ENCODE data around the gene HDGFL2. TPM values are rescaled to one million over a fixed set of nuclear protein-coding genes. Genes with fewer than 3 reads are reported as not detected.
A peak's percentile ranks its signal among the peaks of the same experiment; 100 is the strongest.

HDGFL2 gene
- total and polyA plus RNA-seq, 10 of the 15 experiments (the other 5 are each of a cell fraction or from before 2014, with no cell fraction given), result 0.16 to 56.9 (median 25.3) TPM

- no peaks in the 10 kb centered on the region for H4K20me1 ChIP-seq (ENCODE audit: control insufficient read depth, insufficient read depth)
- 90% methylated on average over 58 of the region's 58 CpGs for WGBS (ENCODE audit: insufficient coverage, insufficient replicate concordance, low lambda C conversion rate, missing lambda C conversion rate)
- TF ChIP-seq IRF3 (IDR thresholded peaks at IDR 0.05) (no peak), POLR2A (IDR thresholded peaks at IDR 0.05; ENCODE audit: low read depth, low read length) (peak; percentile 60)
- RAD21 ChIA-PET (ENCODE audit: unreplicated experiment), result no interaction called here
- FAIRE-seq, result no peak
- SMC1A ChIA-PET (ENCODE audit: uncharacterized antibody, unreplicated experiment), result no interaction called here
- no peaks in the 10 kb centered on the region for H3K79me2 ChIP-seq (ENCODE audit: control insufficient read depth, insufficient read depth, low read length)
- H3K36me3 ChIP-seq (ENCODE audit: control insufficient read depth in 2 of 2, insufficient read depth in 2 of 2, low read length in 1 of 2), result peaks cover 0 to 25% of the 10 kb centered on the region in 2 experiments; a peak in 3 of 4 replicates
- no peak for ATAC-seq
- H2AFZ ChIP-seq (ENCODE audit: control insufficient read depth, low read depth, low read length), result no peak overlapping the region
- no peak overlapping the region for H3K4me2 ChIP-seq (ENCODE audit: control insufficient read depth, insufficient read depth)
- H3K4me3 ChIP-seq, result no peak overlapping the region
- no TSS peak for BruUV-seq (replicated peaks)
- CTCF ChIA-PET, result no interaction called here
- in situ Hi-C loops (cut with MboI), result no loop called here
- intact Hi-C loops (cut with micrococcal nuclease; ENCODE audit: unreplicated experiment), result no loop called here
- H3K4me1 ChIP-seq (ENCODE audit: control insufficient read depth, insufficient read depth, low read length), result peaks cover 7% of the 10 kb centered on the region
- no peaks in the 10 kb centered on the region for H3K9me3 ChIP-seq (replicated peaks; ENCODE audit: control insufficient read depth, insufficient read depth, low read length)
- H3K27me3 ChIP-seq (replicated peaks in 1 of 2; ENCODE audit: control insufficient read depth in 2 of 2, insufficient read depth in 2 of 2, low read length in 1 of 2), result no peaks in the 10 kb centered on the region
- H3K27ac ChIP-seq (ENCODE audit: control insufficient read depth, insufficient read depth), result no peak overlapping the region
- POLR2A ChIA-PET, result interaction anchor here (0.6 kb wide), 1 partner anchor 18 kb away, joined by 3 read pairs; no protein-coding TSS in a partner anchor
- no peak overlapping the region for H3K9ac ChIP-seq (ENCODE audit: control insufficient read depth, insufficient read depth, low read length)
- DNase-seq (ENCODE audit: low read depth, low spot score), result no peak
Measured at GRCh38 chr19:4445963-4446703, 26.0 kb upstream of the HDGFL2 start.

- in situ Hi-C loops (cut with MboI) (no loop called here), intact Hi-C loops (cut with micrococcal nuclease; ENCODE audit: unreplicated experiment) (no loop called here)
- Histone ChIP-seq H3K36me3 (ENCODE audit: control insufficient read depth in 2 of 2, insufficient read depth in 2 of 2, low read length in 1 of 2) (peaks cover 0 to 25% of the 10 kb centered on the region in 2 experiments; a peak in 3 of 4 replicates), H2AFZ (ENCODE audit: control insufficient read depth, low read depth, low read length) (no peak overlapping the region), H3K4me2 (ENCODE audit: control insufficient read depth, insufficient read depth) (no peak overlapping the region), H3K27ac (ENCODE audit: control insufficient read depth, insufficient read depth) (no peak overlapping the region), H3K9ac (ENCODE audit: control insufficient read depth, insufficient read depth, low read length) (no peak overlapping the region), H3K79me2 (ENCODE audit: control insufficient read depth, insufficient read depth, low read length) (no peaks in the 10 kb centered on the region), H3K4me3 (no peak overlapping the region), H3K9me3 (replicated peaks; ENCODE audit: control insufficient read depth, insufficient read depth, low read length) (no peaks in the 10 kb centered on the region), H3K27me3 (replicated peaks in 1 of 2; ENCODE audit: control insufficient read depth in 2 of 2, insufficient read depth in 2 of 2, low read length in 1 of 2) (no peaks in the 10 kb centered on the region), H3K4me1 (ENCODE audit: control insufficient read depth, insufficient read depth, low read length) (peaks cover 7% of the 10 kb centered on the region), H4K20me1 (ENCODE audit: control insufficient read depth, insufficient read depth) (no peaks in the 10 kb centered on the region)
- DNase-seq (ENCODE audit: low read depth, low spot score), result no peak
- no peak for ATAC-seq
- 82% methylated on average over 14 of the region's 15 CpGs for WGBS (ENCODE audit: insufficient coverage, insufficient replicate concordance, low lambda C conversion rate, missing lambda C conversion rate)
- no peak for TF ChIP-seq POLR2AphosphoS5 (IDR thresholded peaks at IDR 0.05; ENCODE audit: low read length)
- BruUV-seq (replicated peaks), result no TSS peak
- no peak for FAIRE-seq
- POLR2A ChIA-PET, result no interaction called here
- RAD21 ChIA-PET (ENCODE audit: unreplicated experiment), result no interaction called here
- SMC1A ChIA-PET (ENCODE audit: uncharacterized antibody, unreplicated experiment), result interaction anchor here (0.7 kb wide), 1 partner anchor 13 kb away, joined by 4 read pairs; no protein-coding TSS in a partner anchor
- CTCF ChIA-PET, result no interaction called here
Measured at GRCh38 chr19:4446704-4447200, 25.3 kb upstream of the HDGFL2 start.

Data from GM12878 (cell line).